ENCODE measurements around the gene ANKS1A. TPM values are rescaled to one million over a fixed set of nuclear protein-coding genes. Genes with fewer than 3 reads are reported as not detected.

The ANKS1A gene
- total and polyA plus RNA-seq, 3 experiments from 2014 or later: 3.0 to 9.6 (median 8.7) TPM

GRCh38 chr6:34979994-34980393 is 90.9 kb downstream of the ANKS1A start:
- H3K4me3 ChIP-seq (ENCODE audit: low read length): no peak overlapping the region
- H3K27me3 Mint-ChIP-seq: no peaks in the 10 kb centered on the region
- peaks cover 9% of the 10 kb centered on the region for H3K36me3 ChIP-seq (ENCODE audit: insufficient read depth, low read length)
- H3K4me1 ChIP-seq (ENCODE audit: insufficient read depth, low read length): no peaks in the 10 kb centered on the region
- peak overlapping the region in 1 of 8 donors; percentile 40 for H3K27ac Mint-ChIP-seq
- no peaks in the 10 kb centered on the region for H3K9me3 ChIP-seq (ENCODE audit: low read length)
- H3K9me3 Mint-ChIP-seq: no peaks in the 10 kb centered on the region
- H3K27ac ChIP-seq (ENCODE audit: low read depth, low read length): no peak overlapping the region
- H3K27me3 ChIP-seq (ENCODE audit: insufficient read depth, low read length, poor library complexity, severe bottlenecking): no peaks in the 10 kb centered on the region
- H3K4me3 Mint-ChIP-seq: no peak overlapping the region
- DNase-seq: no peak
- ChIA-PET POLR2A (no interaction called here), CTCF (no interaction called here)
- peaks cover 0 to 48% (median 11%) of the 10 kb centered on the region in 3 donors for H3K36me3 Mint-ChIP-seq
- H3K4me1 Mint-ChIP-seq: no peaks in the 10 kb centered on the region

GRCh38 chr6:34981366-34981765 is 92.3 kb downstream of the ANKS1A start:
- Mint-ChIP-seq H3K4me3 (no peak overlapping the region), H3K9me3 (no peaks in the 10 kb centered on the region), H3K4me1 (no peaks in the 10 kb centered on the region), H3K27me3 (no peaks in the 10 kb centered on the region), H3K27ac (peak overlapping the region in 2 of 8 donors; percentile 14 to 92), H3K36me3 (peaks cover under 1 to 62% (median 12%) of the 10 kb centered on the region in 3 donors)
- Histone ChIP-seq H3K27me3 (ENCODE audit: insufficient read depth, low read length, poor library complexity, severe bottlenecking) (no peaks in the 10 kb centered on the region), H3K27ac (ENCODE audit: low read depth, low read length) (no peak overlapping the region), H3K9me3 (ENCODE audit: low read length) (no peaks in the 10 kb centered on the region), H3K4me1 (ENCODE audit: insufficient read depth, low read length) (no peaks in the 10 kb centered on the region), H3K36me3 (ENCODE audit: insufficient read depth, low read length) (peaks cover 9% of the 10 kb centered on the region), H3K4me3 (ENCODE audit: low read length) (no peak overlapping the region)
- ChIA-PET CTCF (no interaction called here), POLR2A (no interaction called here)
- no peak for DNase-seq

- Mint-ChIP-seq H3K4me3 (no peak overlapping the region), H3K9me3 (no peaks in the 10 kb centered on the region), H3K36me3 (peaks cover 5 to 65% (median 15%) of the 10 kb centered on the region in 3 donors), H3K4me1 (no peaks in the 10 kb centered on the region), H3K27me3 (no peaks in the 10 kb centered on the region), H3K27ac (no peak overlapping the region)
- DNase-seq: no peak
- ChIA-PET CTCF (no interaction called here), POLR2A (no interaction called here)
- Histone ChIP-seq H3K27me3 (ENCODE audit: insufficient read depth, low read length, poor library complexity, severe bottlenecking) (no peaks in the 10 kb centered on the region), H3K27ac (ENCODE audit: low read depth, low read length) (no peak overlapping the region), H3K4me1 (ENCODE audit: insufficient read depth, low read length) (no peaks in the 10 kb centered on the region), H3K9me3 (ENCODE audit: low read length) (no peaks in the 10 kb centered on the region), H3K4me3 (ENCODE audit: low read length) (no peak overlapping the region), H3K36me3 (ENCODE audit: insufficient read depth, low read length) (peaks cover 9% of the 10 kb centered on the region)
These were observed 92.9 kb downstream of the ANKS1A start for GRCh38 chr6:34981951-34982350.

- no peak overlapping the region for H3K27ac ChIP-seq (ENCODE audit: low read depth, low read length)
- H3K27me3 ChIP-seq (ENCODE audit: insufficient read depth, low read length, poor library complexity, severe bottlenecking): no peaks in the 10 kb centered on the region
- POLR2A ChIA-PET: no interaction called here
- CTCF ChIA-PET: no interaction called here
- H3K4me3 ChIP-seq (ENCODE audit: low read length): no peak overlapping the region
- Mint-ChIP-seq H3K27me3 (no peaks in the 10 kb centered on the region), H3K27ac (no peak overlapping the region), H3K4me1 (no peaks in the 10 kb centered on the region), H3K4me3 (no peak overlapping the region), H3K9me3 (no peaks in the 10 kb centered on the region), H3K36me3 (peaks cover 5 to 64% (median 15%) of the 10 kb centered on the region in 3 donors)
- no peak for DNase-seq
- no peaks in the 10 kb centered on the region for H3K9me3 ChIP-seq (ENCODE audit: low read length)
- H3K36me3 ChIP-seq (ENCODE audit: insufficient read depth, low read length): peaks cover 9% of the 10 kb centered on the region
- H3K4me1 ChIP-seq (ENCODE audit: insufficient read depth, low read length): no peaks in the 10 kb centered on the region
These were observed 93.4 kb downstream of the ANKS1A start for GRCh38 chr6:34982424-34982852.

GRCh38 chr6:34984416-34984815 is 95.4 kb downstream of the ANKS1A start:
- H3K4me3 ChIP-seq (ENCODE audit: low read length): no peak overlapping the region
- Mint-ChIP-seq H3K27ac (no peak overlapping the region), H3K4me1 (no peaks in the 10 kb centered on the region), H3K9me3 (no peaks in the 10 kb centered on the region), H3K27me3 (no peaks in the 10 kb centered on the region), H3K36me3 (peaks cover 9 to 74% (median 12%) of the 10 kb centered on the region in 3 donors), H3K4me3 (no peak overlapping the region)
- DNase-seq: no peak
- no peaks in the 10 kb centered on the region for H3K27me3 ChIP-seq (ENCODE audit: insufficient read depth, low read length, poor library complexity, severe bottlenecking)
- POLR2A ChIA-PET: no interaction called here
- H3K36me3 ChIP-seq (ENCODE audit: insufficient read depth, low read length): peaks cover 9% of the 10 kb centered on the region
- no peaks in the 10 kb centered on the region for H3K4me1 ChIP-seq (ENCODE audit: insufficient read depth, low read length)
- H3K27ac ChIP-seq (ENCODE audit: low read depth, low read length): no peak overlapping the region
- CTCF ChIA-PET: no interaction called here
- no peaks in the 10 kb centered on the region for H3K9me3 ChIP-seq (ENCODE audit: low read length)

GRCh38 chr6:34985236-34985635 is 96.2 kb downstream of the ANKS1A start:
- DNase-seq: no peak
- no peak overlapping the region for H3K4me3 ChIP-seq (ENCODE audit: low read length)
- no peaks in the 10 kb centered on the region for H3K4me1 ChIP-seq (ENCODE audit: insufficient read depth, low read length)
- Mint-ChIP-seq H3K27ac (no peak overlapping the region), H3K36me3 (peaks cover 9 to 75% (median 13%) of the 10 kb centered on the region in 3 donors), H3K27me3 (no peaks in the 10 kb centered on the region), H3K9me3 (no peaks in the 10 kb centered on the region), H3K4me1 (no peaks in the 10 kb centered on the region), H3K4me3 (no peak overlapping the region)
- POLR2A ChIA-PET: no interaction called here
- H3K27ac ChIP-seq (ENCODE audit: low read depth, low read length): no peak overlapping the region
- H3K27me3 ChIP-seq (ENCODE audit: insufficient read depth, low read length, poor library complexity, severe bottlenecking): no peaks in the 10 kb centered on the region
- H3K9me3 ChIP-seq (ENCODE audit: low read length): no peaks in the 10 kb centered on the region
- H3K36me3 ChIP-seq (ENCODE audit: insufficient read depth, low read length): peaks cover 9% of the 10 kb centered on the region
- CTCF ChIA-PET: interaction anchor here (1.4 to 3.9 kb wide), 2 partner anchors 154 to 256 kb away, joined by 3 to 14 read pairs; no protein-coding TSS in a partner anchor

- H3K27me3 ChIP-seq (ENCODE audit: insufficient read depth, low read length, poor library complexity, severe bottlenecking): no peaks in the 10 kb centered on the region
- Mint-ChIP-seq H3K27me3 (no peaks in the 10 kb centered on the region), H3K4me3 (no peak overlapping the region), H3K27ac (peak overlapping the region in 1 of 8 donors; percentile 35), H3K9me3 (no peaks in the 10 kb centered on the region), H3K4me1 (no peaks in the 10 kb centered on the region), H3K36me3 (peaks cover 9 to 82% (median 17%) of the 10 kb centered on the region in 3 donors)
- H3K27ac ChIP-seq (ENCODE audit: low read depth, low read length): no peak overlapping the region
- peak; percentile 37 to 62 (median 49) for DNase-seq
- ChIA-PET CTCF (interaction anchor here (1.1 to 3.9 kb wide), 9 partner anchors 10 to 256 kb away, joined by 3 to 14 read pairs (median 4); no protein-coding TSS in a partner anchor), POLR2A (no interaction called here)
- peaks cover 10% of the 10 kb centered on the region for H3K36me3 ChIP-seq (ENCODE audit: insufficient read depth, low read length)
- no peaks in the 10 kb centered on the region for H3K9me3 ChIP-seq (ENCODE audit: low read length)
- no peak overlapping the region for H3K4me3 ChIP-seq (ENCODE audit: low read length)
- H3K4me1 ChIP-seq (ENCODE audit: insufficient read depth, low read length): no peaks in the 10 kb centered on the region
These were observed 97.8 kb downstream of the ANKS1A start for GRCh38 chr6:34986845-34987246.

GRCh38 chr6:34987506-34987905 is 98.5 kb downstream of the ANKS1A start:
- Mint-ChIP-seq H3K4me3 (no peak overlapping the region), H3K9me3 (no peaks in the 10 kb centered on the region), H3K27ac (no peak overlapping the region), H3K27me3 (no peaks in the 10 kb centered on the region), H3K4me1 (no peaks in the 10 kb centered on the region), H3K36me3 (peaks cover 9 to 82% (median 18%) of the 10 kb centered on the region in 3 donors)
- Histone ChIP-seq H3K4me3 (ENCODE audit: low read length) (no peak overlapping the region), H3K36me3 (ENCODE audit: insufficient read depth, low read length) (peaks cover 11% of the 10 kb centered on the region), H3K4me1 (ENCODE audit: insufficient read depth, low read length) (no peaks in the 10 kb centered on the region), H3K27ac (ENCODE audit: low read depth, low read length) (no peak overlapping the region), H3K27me3 (ENCODE audit: insufficient read depth, low read length, poor library complexity, severe bottlenecking) (no peaks in the 10 kb centered on the region), H3K9me3 (ENCODE audit: low read length) (no peaks in the 10 kb centered on the region)
- ChIA-PET POLR2A (no interaction called here), CTCF (interaction anchor here (1.1 to 3.9 kb wide), 9 partner anchors 9 to 256 kb away, joined by 3 to 14 read pairs (median 4); no protein-coding TSS in a partner anchor)
- no peak for DNase-seq

Measured in CD8-positive, alpha-beta memory T cell (primary cell).